GM18907 (cell line): ENCODE data around the gene SPNS2.

ENCODE experiments used
- ATAC-seq: cut with Tn5 transposase; IDR thresholded peaks from one replicate; pipeline ENCODE4 v1.9.1; 2021; ENCODE audit warnings: mild to moderate bottlenecking, moderate library complexity; ENCODE audit not compliant: unreplicated experiment

Gene SPNS2

DNA sequence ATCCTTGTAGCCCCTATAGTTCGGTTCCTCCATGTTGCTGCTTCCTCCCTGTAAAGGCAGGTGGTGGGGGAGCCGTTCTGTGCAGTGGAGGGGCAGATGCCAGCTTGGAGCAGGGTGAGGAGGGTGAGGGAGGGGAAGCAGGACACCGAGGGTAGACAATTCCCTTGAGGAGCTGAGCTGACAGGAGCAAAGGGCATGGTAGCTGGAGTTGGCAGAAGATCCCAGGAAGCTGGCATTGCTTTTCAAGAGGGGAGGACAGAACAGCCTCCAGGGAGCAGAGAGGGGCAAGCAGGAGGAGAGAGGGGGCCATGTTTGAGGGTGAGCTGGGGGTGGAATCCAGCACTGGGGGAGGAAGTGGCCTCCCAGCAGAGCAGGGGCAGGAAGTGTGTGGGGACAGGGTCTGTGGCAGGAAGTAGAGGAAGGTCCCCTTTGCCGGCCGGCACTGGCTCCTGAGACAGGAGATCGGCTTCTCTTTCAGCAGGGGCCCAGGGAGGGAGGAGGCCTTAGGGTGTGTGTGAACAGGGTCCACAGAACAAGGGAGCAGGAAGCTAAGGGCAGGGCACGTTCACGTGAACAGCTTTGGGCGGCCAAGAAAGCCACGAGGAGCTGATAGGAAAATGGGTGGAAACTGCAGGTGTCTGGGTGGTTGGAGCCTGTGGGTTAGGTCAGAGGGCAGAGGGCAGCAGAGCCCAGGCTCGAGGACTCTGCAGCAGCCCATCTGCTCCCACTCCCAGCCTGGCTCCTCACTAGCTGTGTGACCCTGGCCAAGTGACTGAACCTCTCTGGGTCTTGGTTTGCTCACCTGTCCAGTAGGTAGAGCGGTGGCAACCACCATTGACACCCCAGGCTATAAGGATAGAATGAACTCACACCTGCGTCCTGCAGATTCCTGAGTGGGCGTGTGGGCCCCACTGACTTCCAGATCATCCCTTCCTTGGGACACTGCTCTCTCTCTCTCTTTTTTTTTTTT, 17.5 kb upstream of the SPNS2 start:
- ATAC-seq = no peak

DNA sequence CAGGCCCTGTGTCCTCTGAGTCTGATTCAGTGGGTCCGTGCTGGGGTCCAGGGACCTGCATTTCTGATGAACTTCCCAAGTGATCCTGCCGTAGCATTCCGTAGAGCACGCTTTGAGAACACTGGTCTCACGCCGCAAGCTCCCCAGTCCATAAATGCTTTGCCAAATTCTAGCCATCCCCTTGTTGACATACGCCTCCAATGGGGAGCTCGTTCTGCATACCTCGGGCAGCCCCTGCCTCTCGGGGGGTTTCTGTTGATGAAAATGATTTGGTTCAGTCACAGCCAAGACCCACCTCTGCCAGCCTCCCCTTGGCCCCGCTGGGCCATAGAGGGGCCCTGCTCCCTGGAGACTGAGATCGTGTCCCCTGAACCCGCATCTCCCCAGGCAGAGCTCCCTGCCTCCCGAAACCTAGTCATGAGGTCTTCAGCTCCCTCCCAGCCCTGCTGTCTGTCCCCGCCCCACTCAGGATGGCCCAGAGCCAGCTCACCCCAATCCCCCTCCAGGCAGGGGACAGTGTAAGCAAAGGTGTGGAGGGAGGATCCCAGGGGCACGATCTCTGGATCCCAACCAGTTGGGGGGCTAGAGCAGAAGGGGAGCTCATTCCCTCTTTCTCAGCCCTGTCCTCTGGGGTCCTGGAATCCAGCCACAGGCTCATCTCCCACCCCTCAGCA, 16.2 kb upstream of the SPNS2 start:
- no peak for ATAC-seq

DNA sequence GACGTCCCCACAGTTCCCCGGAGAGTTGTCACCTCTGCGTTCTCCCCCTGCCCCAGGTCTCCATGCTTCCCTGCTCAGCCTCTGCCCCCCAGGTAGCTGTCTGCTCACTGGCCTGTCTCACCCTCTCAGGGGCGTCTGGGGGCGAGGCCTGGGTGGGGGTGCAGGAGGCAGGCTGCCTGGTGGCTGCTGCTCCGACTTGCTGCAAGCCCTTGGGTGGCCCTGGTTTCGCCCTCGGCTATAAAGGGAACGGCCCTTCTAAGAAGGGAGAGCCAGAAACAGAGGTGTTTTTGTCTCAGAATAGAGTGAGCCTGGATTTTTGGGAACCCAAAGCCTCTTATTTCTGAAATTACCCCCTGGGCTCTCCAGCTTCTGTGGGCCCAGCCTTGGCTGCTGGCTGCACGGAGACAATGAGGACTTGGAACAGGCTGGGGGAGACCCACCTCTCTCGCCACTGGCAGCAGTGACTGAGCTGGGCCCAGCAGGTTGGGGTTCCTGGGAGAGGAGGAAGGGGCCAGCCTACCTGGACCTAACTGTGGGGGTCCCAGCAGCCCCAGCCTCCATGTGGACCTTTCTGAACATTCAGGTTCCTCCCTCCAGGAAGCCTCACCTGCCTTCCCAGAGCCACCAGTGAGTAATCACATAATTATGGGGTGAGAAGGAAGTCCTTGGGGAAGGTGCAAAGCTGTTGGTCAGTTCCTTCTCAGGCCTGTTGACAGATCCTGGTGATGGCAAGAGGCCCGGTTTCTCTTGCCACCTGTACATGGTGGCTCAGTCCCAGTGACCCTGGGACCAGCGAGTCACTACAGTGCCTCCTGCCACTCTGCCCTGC, 15.5 kb upstream of the SPNS2 start:
- no peak for ATAC-seq

DNA sequence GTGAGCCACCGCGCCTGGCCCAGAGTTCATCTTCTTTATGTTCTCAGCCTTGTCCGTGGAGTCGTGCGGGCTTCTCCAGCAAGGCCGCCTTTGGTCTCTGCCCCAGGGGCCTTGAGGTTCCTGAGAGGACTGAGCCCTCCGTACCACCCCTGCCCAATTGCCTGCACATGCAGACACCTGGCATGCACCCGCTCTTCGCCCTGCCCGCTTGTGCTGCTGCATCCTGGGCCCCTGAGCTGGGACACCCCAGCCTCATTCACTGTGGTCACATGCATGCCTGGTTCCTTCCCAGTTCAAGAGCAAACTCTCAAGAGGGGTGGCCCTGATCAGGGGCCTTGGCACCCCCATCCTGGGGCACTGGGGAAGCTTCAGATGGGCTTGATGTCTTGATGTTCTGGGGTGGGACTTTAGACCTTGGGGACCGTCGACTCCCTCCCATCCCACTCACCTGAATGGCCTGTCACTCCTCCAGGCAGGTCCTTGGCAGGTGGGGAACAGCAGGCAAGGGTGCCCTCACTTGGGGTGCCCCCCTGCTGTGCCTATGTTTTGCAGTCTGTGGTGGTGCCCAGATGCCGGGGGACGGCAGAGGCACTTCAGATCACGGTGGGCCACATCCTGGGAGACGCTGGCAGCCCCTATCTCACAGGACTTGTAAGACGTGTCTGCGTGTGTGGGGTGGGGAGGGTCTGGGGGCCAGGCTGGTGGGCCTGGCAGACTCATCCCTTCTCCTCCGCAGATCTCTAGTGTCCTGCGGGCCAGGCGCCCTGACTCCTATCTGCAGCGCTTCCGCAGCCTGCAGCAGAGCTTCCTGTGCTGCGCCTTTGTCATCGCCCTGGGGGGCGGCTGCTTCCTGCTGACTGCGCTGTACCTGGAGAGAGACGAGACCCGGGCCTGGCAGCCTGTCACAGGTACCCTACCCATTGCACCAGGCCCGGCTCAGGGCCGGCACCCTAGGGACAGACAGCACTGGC, 12.7 kb upstream of the SPNS2 start:
- ATAC-seq = no peak

DNA sequence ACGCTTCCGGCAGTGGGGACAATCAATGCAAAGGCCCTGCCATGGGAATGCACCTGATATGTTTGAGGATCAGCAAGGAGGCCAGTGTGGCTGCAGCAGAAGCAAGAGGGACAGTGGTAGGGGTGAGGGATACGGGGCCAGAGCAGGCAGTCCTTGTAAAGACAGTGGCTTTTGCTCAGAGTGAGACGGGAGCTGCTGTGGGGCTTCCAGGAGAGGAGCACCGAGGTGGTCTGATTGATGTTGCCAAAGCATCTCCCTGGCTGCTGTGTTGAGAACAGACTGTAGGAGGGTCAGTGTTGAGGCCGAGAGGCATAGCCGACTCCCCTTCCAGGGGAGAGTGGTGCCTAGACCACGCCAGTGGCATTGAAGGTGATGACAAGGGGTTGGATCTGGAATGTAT, 11.4 kb upstream of the SPNS2 start:
- no peak for ATAC-seq

DNA sequence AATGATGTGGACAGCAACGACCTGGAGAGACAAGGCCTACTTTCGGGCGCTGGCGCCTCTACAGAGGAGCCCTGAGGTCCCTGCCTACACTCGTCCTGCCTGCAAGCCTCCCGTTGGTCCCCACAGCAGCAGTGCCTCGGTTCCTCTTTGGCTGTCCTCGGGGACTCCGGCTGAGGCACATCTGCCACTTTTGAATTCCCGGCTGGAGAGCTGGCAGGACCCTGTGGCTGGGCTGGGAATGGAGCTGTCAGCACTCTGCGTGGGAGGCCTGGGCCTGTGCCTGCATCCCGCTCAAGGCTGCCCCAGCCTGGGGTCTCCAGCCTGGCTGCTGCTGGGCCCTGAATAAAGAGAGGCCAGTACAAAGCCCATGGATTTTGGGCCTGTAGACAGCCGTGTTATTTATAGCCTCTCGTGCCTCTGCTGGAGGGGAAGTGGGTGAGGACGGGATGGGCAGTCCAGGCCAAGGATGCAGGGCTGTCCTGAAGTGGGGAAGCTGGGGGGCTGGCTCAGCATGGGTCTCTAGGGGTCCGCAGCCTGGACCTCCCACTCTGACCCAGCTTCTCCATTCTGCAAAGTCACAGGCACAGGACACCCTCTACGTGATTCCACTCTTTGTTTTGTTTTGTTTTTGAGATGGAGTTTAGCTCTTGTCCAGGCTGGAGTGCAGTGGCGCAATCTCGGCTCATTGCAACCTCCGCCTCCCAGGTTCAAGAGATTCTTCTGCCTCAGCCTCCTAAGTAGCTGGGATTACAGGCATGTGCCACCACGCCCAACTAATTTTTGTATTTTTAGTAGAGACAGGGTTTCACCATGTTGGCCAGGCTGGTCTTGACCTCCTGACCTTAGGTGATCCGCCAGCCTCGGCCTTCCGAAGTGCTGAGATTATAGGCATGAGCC, 10.6 kb upstream of the SPNS2 start:
- no peak for ATAC-seq

DNA sequence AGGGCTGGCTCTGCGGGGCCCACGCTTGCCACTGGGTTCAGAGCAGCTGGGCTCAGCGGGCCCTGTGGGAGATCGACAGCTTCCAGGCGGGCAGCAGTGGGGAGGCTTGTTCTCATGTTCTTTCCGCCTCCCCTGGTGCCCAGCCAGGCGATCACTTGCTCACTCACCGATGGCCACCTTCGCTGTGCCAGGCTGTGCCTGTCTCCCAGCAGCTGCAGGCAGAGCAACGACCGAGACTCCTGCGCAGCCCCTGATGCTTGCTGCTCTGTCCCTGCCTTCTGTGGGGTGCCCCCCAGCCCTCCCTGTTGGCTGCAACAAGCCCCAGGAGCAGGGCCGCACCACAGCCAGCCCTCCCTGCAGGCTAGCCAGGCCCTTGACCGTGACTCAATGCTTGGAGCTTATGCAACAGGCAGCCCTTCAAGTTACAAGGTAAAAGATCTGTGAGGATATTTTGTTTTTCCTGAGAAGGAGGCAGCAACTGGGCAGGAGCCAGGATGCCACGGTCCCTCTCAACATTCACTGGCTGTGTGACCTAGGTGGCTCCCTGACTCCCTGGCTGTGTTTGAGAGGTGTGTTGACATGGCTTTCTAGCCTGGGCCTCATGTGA, 9.6 kb upstream of the SPNS2 start:
- no peak for ATAC-seq

DNA sequence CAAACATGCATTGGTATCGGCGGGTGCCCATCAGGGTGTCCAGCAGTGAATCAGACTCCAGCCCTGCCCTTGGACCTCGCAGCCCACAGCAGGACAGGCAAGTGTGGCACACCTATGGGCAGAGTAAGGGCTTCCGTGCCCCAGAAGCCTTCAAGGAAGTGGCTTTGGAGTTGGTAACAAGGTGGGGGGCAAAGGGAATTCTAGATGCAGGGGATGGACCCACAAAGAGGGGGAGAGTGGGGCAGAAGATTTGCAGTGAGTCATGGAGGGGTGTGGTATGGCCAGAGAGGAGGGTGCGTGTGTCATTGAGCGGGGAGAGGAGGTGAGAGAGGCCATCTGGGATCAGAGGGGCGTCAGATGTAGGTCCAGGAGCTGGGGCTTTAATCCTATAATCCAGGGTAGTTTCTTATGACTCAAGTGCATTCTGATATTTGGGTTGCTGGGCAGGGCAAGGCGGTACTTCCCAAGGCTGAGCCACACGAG, 8.5 kb upstream of the SPNS2 start:
- ATAC-seq = no peak

DNA sequence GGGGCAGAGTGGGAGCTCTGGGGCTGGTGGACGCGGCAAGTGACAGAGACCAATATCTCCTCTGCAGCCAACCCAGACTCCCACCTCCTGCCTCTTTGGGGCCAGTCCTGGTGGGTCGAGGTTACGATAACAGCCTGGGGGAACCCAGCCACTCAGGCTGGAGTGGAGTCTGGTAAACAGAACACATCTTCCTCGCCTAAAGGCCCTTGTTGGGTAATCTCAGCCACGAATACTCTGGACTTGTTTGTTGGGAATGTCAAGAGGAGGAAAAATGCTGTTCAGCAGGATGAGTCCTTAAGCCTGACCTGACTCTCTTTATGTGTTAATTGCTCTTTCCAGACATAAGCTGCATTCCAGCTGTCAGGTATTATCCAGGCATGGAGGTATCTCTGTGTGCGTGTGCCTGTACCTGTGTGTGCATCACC, 8.0 kb upstream of the SPNS2 start:
- no peak for ATAC-seq

DNA sequence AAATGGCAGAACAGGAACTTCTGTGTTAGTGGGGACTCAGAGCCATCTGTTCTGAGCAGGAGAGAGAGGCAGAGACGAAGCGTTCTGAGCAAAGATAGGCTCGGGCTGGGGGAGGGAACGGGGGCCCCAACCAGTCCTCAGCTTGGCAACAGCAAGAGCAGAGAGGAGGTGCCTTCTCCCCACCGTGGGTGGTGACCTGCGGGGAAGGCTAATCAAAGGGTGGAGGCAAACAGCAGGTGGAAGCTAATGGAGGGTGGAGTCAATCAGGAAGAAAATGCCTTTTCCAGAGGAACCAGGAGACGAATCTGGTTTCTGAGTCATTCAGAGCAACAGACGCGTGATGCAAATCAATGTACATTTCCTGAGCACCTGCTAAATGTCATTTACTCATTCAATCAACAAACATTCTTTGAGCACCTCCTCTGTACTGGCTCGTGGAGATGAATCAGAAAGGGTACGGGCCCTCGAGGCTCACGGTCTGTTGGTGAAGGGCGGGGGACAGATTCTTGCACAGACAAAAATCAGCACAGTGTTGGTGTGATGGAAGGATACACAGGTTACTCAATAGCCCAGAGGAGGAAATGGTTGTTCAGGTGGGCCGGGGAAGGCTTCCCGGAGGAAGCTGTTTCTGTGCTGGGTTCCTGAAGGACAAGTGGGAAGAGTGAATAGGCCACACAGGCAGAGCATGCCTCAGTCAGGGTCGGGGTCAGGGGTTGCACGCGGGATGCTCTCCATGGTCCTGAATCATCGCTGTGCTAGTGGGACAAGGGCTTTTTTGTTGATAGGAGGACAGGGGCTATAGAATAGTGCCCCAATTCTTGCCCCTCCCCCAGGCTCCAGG, 5.7 kb upstream of the SPNS2 start:
- ATAC-seq = no peak

DNA sequence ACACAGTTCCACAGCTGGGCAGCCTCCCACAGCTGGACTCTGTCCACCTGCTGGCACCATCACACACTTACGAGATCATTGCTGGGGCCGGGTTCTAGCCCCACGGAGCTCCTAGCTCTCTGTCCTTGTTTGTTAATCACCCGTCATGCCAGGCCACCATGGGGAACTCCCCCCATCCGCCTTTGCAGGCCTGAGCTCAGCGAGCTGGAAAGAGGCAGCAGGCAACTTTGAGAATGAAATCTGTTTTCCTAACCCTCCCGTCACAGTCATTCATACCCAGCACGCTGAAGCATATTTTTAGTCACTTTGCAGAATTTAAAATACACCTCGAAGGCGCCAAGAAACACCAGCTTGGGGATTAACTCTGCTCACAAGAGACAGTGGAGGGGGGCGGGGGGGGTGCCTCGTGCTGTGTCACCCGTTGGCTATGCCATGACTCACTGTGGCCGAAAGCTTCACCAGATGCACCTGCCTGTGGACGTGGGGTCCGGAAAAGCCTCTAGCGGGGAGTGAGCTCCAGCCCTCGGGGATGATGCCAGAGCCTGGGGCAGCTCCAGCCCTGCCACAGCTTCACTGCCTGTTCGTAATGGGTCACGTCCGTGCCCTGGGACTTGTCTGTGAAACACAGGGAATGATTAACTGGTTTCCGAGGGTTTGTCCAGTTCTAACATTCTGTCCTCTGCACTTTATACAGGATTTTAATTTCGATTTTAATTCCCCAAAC, 1.4 kb upstream of the SPNS2 start:
- no peak for ATAC-seq

DNA sequence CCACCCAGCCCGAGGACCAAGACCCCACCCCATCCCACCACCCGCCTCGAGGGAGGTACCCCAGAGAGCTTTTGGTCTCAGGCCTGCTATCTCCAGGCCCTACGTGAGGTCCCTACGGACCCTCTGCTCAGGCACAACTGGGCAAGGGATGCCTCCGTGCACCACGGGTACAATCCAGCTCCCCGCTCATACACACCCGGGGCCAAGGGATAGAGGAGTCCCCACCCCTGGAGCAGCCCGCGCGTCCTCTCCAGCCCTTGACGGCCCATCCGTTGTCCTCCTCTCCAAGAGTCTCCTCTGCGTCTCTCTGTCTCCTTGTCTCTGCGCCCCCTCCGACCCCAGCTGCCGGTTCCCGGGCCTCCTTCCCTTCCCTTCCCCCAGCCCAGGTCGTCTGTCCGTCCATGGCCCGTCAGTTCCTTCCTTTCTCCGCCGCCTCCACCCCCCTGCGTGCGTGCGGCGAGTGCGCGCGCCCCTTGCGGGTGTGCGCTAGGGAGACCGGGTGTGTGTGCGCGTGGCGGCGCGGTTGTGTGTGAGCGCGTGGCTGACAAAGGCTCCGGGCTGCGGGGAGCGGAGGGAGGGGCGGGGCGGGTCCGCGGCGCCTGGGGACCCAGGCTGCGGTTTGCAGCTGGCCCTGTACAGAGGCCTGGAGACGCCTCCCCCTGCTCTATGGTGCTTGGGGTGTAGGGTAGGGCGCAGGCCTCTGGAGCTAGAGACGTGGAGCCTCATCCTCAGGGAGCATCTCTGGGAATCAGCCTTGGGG, 930 bp downstream of the SPNS2 start:
- ATAC-seq = no peak

DNA sequence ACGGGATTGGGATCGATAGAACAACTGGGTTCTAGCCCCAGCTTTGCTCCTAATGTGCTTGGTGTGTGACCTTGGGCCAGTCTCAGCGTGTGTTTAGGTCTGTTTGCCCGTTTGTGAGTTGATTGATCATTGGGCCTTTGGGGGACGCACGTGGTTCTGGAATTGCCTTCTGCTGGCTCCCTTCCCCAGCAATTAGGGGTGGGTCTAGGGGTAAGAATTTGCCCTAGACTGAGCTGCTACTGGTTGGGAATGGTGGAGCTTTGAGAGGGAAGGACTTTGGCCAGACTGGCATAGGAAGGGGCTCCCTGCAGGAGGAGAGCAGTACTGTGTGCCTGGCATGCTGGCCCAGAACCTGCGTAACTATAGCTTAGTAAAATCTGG, 1.5 kb downstream of the SPNS2 start:
- ATAC-seq = no peak

DNA sequence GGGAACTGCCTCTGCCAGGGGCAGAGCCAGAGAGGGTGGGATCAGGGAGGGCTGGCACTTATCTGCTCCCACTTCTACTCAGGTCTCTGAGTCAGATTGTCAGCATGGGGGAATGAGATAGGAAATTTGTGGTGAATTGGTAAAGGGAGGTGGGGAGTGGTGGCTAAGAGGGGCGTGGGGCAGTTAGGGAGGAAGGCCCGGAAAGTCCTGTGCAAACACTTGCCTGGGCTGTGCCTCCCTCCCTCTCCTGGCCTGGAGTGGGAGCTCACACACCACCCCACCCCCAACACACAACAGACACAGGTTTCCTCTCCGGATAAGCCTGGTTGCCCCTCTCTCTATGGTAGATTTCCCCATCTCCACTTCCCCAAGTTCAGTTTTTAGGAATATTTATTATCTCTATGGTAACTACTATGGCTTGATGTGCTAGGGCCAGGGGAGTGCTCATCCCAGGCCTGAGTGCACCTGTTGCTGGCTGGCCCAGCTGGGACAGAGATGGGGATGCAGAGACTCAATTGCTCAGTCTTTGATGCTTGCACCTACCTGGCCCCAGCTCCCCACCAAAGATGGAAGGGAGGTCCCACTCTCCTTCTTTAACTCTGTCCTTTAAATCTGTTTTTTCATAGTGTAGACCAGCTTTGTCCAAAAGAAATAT, 2.7 kb downstream of the SPNS2 start:
- no peak for ATAC-seq

DNA sequence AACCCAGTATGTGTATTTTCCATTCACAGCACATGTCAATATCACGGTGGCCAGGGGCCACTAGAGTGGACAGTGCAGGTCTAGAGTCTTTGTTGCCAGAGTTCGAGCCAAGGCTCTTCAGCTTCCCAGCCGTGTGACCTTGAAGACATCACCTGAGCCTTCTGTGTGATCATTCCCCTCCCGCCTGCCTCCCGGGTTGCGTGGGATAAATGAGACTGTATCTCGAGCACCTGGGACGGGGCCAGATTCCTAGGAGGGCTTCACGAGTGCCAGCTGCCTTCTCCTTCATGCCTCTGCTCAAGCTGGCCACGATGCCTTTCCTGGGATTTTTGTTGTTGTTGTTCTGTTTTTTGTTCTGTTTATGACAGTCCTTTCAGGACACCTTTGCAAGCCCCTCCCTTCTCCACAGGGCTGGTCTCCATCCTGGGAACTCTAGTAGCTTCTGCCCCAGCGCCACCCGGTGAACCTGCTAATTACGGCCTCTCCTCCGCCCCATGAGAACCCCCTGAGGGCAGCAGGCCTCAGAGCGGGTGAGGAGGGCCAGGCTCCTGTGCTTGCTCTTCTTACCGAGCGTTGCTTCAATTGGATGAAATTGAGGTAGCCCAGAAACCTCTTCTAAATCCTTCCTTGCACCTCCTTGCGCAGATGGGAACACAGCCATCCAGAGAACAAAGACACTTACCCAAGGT, 3.9 kb downstream of the SPNS2 start:
- ATAC-seq = no peak
